Measurements from ENCODE around the gene SLCO4A1. TPM values are rescaled to one million over a fixed set of nuclear protein-coding genes. Genes with fewer than 3 reads are reported as not detected.
A peak's percentile ranks its signal among the peaks of the same experiment; 100 is the strongest.
"Not testable (repeated sequence)": the region's sequence is repeated elsewhere in the genome, so short reads cannot be mapped to it uniquely, and the experiment has no call there.

The SLCO4A1 gene
- total and polyA plus RNA-seq, 9 donors = 1.1 to 10.9 (median 3.7) TPM

GRCh38 chr20:62625921-62626547, 16.3 kb upstream of the SLCO4A1 start:
- Histone ChIP-seq H3K27ac (peak overlapping the region in 1 of 2 donors; percentile 20), H3K27me3 (no peaks in the 10 kb centered on the region), H3K4me1 (ENCODE audit: insufficient read depth) (peaks cover 13% of the 10 kb centered on the region), H3K36me3 (no peaks in the 10 kb centered on the region), H3K4me3 (no peak overlapping the region), H3K9me3 (no peaks in the 10 kb centered on the region)
- no peak for TF ChIP-seq POLR2A (IDR thresholded peaks at IDR 0.05)
- no peak for TF ChIP-seq EP300 (IDR thresholded peaks at IDR 0.05)
- TF ChIP-seq, protein P1, sequence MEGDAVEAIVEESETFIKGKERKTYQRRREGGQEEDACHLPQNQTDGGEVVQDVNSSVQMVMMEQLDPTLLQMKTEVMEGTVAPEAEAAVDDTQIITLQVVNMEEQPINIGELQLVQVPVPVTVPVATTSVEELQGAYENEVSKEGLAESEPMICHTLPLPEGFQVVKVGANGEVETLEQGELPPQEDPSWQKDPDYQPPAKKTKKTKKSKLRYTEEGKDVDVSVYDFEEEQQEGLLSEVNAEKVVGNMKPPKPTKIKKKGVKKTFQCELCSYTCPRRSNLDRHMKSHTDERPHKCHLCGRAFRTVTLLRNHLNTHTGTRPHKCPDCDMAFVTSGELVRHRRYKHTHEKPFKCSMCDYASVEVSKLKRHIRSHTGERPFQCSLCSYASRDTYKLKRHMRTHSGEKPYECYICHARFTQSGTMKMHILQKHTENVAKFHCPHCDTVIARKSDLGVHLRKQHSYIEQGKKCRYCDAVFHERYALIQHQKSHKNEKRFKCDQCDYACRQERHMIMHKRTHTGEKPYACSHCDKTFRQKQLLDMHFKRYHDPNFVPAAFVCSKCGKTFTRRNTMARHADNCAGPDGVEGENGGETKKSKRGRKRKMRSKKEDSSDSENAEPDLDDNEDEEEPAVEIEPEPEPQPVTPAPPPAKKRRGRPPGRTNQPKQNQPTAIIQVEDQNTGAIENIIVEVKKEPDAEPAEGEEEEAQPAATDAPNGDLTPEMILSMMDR (IDR thresholded peaks at IDR 0.05) = no peak
- WGBS, 3 donors = 82 to 84% (median 82%) methylated on average over 20 of the region's 20 CpGs
- intact Hi-C loops (cut with DNase I) = no loop called here
- DNase-seq = peak in 1 of 5 donors; percentile 18

GRCh38 chr20:62627425-62627824, 14.9 kb upstream of the SLCO4A1 start:
- 88 to 100% (median 98%) methylated on average over 1 of the region's 1 CpG for WGBS, 3 donors
- peaks cover 13% of the 10 kb centered on the region for H3K4me1 ChIP-seq (ENCODE audit: insufficient read depth)
- H3K9me3 ChIP-seq; H3K4me3 ChIP-seq; H3K27me3 ChIP-seq; H3K36me3 ChIP-seq; H3K27ac ChIP-seq; intact Hi-C loops (cut with DNase I); DNase-seq: not testable (repeated sequence)

DNA sequence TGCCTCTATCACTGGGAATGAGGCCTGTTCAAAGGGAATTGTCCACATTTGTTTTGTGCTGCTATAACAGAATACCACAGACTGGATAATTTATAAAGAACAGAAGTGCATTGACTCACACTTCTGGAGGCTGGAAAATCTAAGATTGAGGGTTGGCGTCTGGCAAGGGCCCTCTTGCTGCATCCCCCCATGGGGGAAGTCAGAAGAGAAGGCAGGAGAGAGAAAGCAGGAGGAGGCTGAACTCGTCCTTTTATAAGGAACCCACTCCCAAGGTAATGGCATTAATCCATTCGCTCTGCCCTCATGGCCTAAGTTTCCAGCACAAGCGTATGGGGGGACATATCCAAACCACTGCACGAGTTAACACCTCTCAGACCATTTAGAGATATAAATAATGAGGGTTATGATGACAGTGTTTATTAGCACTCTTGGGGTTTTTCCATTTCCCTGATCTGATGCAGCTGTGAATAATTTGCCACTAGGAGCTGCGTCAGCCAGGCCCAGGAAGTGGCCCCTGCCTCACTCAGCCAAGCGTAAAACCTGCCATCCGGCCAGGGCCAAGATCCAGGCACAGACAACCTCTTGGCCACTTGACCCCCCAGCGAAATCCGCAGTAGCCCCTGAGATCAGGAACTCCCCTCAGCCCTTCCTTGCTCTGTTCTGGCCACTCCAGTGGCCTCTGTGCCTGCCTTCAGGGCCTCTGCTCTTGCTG, 14.2 kb upstream of the SLCO4A1 start:
- intact Hi-C loops (cut with DNase I) = no loop called here
- no peak for DNase-seq
- Histone ChIP-seq H3K9me3 (no peaks in the 10 kb centered on the region), H3K27me3 (no peaks in the 10 kb centered on the region), H3K4me1 (ENCODE audit: insufficient read depth) (peaks cover 9% of the 10 kb centered on the region), H3K36me3 (no peaks in the 10 kb centered on the region), H3K4me3 (no peak overlapping the region), H3K27ac (no peak overlapping the region)
- TF ChIP-seq, protein P1 (IDR thresholded peaks at IDR 0.05) = no peak
- TF ChIP-seq EP300 (IDR thresholded peaks at IDR 0.05) (no peak), POLR2A (IDR thresholded peaks at IDR 0.05) (no peak)
- WGBS, 3 donors = 56 to 64% (median 62%) methylated on average over 10 of the region's 10 CpGs

DNA sequence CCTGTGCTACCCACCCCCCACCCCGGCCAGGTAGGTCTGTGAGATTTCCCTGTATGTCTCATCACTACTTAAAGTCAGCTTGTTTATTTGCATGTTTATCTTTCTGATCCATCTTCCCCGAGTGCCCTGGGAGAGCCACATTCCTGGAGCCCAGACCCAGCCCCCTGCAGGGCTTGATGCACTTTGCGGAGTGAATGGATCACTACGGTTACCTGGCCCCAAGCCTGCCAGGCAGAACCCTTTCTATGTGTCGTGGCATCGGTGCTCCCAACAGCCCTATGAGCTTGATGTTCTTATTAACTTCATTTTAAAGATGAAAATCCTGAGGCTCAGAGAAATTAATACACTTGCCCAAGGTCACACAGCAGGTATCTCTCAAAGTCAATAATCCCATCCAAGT, 13.6 kb upstream of the SLCO4A1 start:
- Histone ChIP-seq H3K27me3 (no peaks in the 10 kb centered on the region), H3K4me3 (no peak overlapping the region), H3K36me3 (no peaks in the 10 kb centered on the region), H3K27ac (no peak overlapping the region), H3K4me1 (ENCODE audit: insufficient read depth) (peaks cover 3% of the 10 kb centered on the region), H3K9me3 (no peaks in the 10 kb centered on the region)
- TF ChIP-seq, protein P1 (IDR thresholded peaks at IDR 0.05) = no peak
- TF ChIP-seq POLR2A (IDR thresholded peaks at IDR 0.05) (no peak), EP300 (IDR thresholded peaks at IDR 0.05) (no peak)
- intact Hi-C loops (cut with DNase I) = no loop called here
- 69 to 77% (median 74%) methylated on average over 6 of the region's 6 CpGs for WGBS, 3 donors
- no peak for DNase-seq

GRCh38 chr20:62629864-62630470, 12.3 kb upstream of the SLCO4A1 start:
- H3K9me3 ChIP-seq = no peaks in the 10 kb centered on the region
- no peak overlapping the region for H3K27ac ChIP-seq
- intact Hi-C loops (cut with DNase I) = no loop called here
- peak in 1 of 5 donors; percentile 8 for DNase-seq
- no peaks in the 10 kb centered on the region for H3K36me3 ChIP-seq
- H3K27me3 ChIP-seq = no peaks in the 10 kb centered on the region
- no peak for TF ChIP-seq EP300 (IDR thresholded peaks at IDR 0.05)
- TF ChIP-seq, protein P1 (IDR thresholded peaks at IDR 0.05) = no peak
- TF ChIP-seq POLR2A (IDR thresholded peaks at IDR 0.05) = no peak
- H3K4me3 ChIP-seq = no peak overlapping the region
- 87 to 91% (median 88%) methylated on average over 18 of the region's 18 CpGs for WGBS, 3 donors
- H3K4me1 ChIP-seq (ENCODE audit: insufficient read depth) = no peaks in the 10 kb centered on the region

Measured in ovary (tissue), 9 donors.